Measurements from ENCODE around the gene FSHR.

The FSHR gene

DNA sequence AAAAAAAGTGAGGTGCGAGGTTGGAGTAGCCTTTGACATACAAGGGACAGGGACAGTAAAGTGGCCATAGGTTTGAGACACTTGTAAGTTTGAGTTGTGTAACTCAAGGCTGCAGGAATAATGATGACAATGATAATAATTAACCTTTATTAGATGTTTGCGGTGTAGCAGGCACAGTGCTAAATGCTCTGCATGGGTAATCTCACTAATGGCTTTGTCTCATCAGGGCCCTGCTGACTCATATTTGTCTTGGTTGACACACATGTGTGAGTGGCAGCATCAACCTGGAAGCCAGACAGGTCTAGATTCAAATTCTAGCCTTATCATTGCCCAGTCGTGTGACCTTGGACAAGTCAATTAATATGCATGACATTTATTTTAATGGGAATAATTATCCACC, 126.2 kb downstream of the FSHR start:
- Histone ChIP-seq H3K36me3 (no peaks in the 10 kb centered on the region), H3K4me3 (no peak overlapping the region), H3K4me1 (no peaks in the 10 kb centered on the region), H3K27me3 (no peaks in the 10 kb centered on the region), H3K9me3 (no peaks in the 10 kb centered on the region), H3K27ac (no peak overlapping the region)
- intact Hi-C loops (cut with DNase I; ENCODE audit: low total_unique reads), result no loop called here
- DNase-seq, result no peak
- no peak for TF ChIP-seq CTCF (IDR thresholded peaks at IDR 0.05)

- H3K4me3 ChIP-seq, result no peak overlapping the region
- no peak overlapping the region for H3K27ac ChIP-seq
- no peaks in the 10 kb centered on the region for H3K4me1 ChIP-seq
- no peaks in the 10 kb centered on the region for H3K36me3 ChIP-seq
- no peaks in the 10 kb centered on the region for H3K9me3 ChIP-seq
- no peaks in the 10 kb centered on the region for H3K27me3 ChIP-seq
- intact Hi-C loops (cut with DNase I; ENCODE audit: low total_unique reads), result no loop called here
- TF ChIP-seq CTCF (IDR thresholded peaks at IDR 0.05), result no peak
- DNase-seq, result no peak
Observed at GRCh38 chr2:49026706-49027105, 127.6 kb downstream of the FSHR start.

DNA sequence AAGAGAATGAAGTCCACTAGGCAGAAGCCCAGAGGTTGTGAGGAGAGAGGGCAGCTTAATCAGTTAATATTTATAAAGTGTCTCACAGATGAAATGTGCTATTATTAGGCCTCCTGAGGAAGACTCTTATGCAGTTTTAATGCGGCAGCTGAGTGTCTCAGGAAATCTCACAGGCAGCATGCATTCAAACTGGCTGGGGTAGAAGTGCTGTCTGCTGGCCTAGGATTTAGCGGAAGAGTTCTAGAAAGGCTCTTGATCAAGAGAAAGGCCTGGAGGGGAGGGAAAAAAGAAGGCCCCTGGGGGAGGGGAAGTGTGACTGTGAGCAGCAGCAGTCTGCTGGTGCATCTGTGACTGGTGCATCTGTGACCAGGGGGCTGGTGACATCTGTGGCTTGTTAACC, 133.0 kb downstream of the FSHR start:
- no peak overlapping the region for H3K27ac ChIP-seq
- no peak for TF ChIP-seq CTCF (IDR thresholded peaks at IDR 0.05)
- H3K4me3 ChIP-seq, result no peak overlapping the region
- H3K36me3 ChIP-seq, result no peaks in the 10 kb centered on the region
- H3K4me1 ChIP-seq, result no peaks in the 10 kb centered on the region
- no peak for DNase-seq
- intact Hi-C loops (cut with DNase I; ENCODE audit: low total_unique reads), result no loop called here
- H3K9me3 ChIP-seq, result no peaks in the 10 kb centered on the region
- H3K27me3 ChIP-seq, result no peaks in the 10 kb centered on the region

GRCh38 chr2:49005261-49005660, 149.1 kb downstream of the FSHR start:
- Histone ChIP-seq H3K4me3 (no peak overlapping the region), H3K4me1 (no peaks in the 10 kb centered on the region), H3K27ac (no peak overlapping the region), H3K36me3 (no peaks in the 10 kb centered on the region), H3K27me3 (no peaks in the 10 kb centered on the region), H3K9me3 (no peaks in the 10 kb centered on the region)
- no peak for TF ChIP-seq CTCF (IDR thresholded peaks at IDR 0.05)
- no peak for DNase-seq
- intact Hi-C loops (cut with DNase I; ENCODE audit: low total_unique reads), result no loop called here

DNA sequence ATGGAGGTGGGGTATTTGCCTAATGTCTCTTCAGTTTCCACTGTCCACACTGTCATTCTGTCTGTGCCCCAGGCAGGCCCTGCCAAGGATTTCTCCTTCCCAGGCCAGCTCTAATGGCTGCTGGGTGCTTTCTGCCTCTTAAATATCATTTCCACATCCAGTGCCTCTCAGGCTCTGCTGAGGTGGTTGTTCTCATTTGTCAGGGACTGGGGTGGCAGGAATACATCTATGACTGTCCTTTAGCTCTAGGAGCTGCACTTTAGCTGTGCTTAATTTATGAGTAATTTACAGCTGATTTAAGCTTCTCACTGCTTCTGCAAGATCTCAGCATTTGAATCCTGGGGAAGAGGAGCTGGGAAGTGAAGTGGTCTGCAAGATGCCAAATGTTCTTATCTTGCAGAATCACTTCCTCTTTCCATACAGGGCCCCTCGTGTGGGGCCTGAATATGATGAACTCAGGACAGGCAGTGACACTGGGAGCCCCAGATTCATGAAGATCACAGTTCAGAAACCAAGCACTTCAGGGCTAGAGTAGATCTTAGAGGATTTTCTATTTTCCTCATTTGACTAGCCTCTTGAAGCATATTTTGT, 150.2 kb downstream of the FSHR start:
- H3K27ac ChIP-seq, result no peak overlapping the region
- intact Hi-C loops (cut with DNase I; ENCODE audit: low total_unique reads), result no loop called here
- H3K4me1 ChIP-seq, result no peaks in the 10 kb centered on the region
- H3K4me3 ChIP-seq, result no peak overlapping the region
- DNase-seq, result no peak
- no peaks in the 10 kb centered on the region for H3K36me3 ChIP-seq
- H3K9me3 ChIP-seq, result no peaks in the 10 kb centered on the region
- H3K27me3 ChIP-seq, result no peaks in the 10 kb centered on the region
- no peak for TF ChIP-seq CTCF (IDR thresholded peaks at IDR 0.05)

DNA sequence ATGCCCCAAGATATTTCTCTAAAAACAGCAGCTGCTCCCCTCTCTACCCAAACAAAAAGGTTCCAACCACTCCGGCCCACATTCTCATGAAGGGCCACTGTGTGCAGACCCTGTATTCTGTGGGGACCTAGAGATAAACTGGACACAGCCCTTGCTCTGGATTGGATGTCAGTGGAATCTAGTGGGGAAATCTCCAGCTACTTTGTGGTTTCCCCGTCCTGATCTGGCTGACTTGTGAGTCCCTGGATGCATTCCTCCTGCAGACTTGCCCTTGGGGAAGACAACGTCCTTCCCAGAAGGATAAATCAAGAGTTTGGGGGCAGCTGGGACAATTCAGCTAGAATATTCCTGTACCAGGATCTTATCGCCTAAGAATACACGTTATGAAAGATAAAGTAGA, 151.1 kb downstream of the FSHR start:
- no peak for DNase-seq
- no peak for TF ChIP-seq CTCF (IDR thresholded peaks at IDR 0.05)
- intact Hi-C loops (cut with DNase I; ENCODE audit: low total_unique reads), result no loop called here
- no peaks in the 10 kb centered on the region for H3K9me3 ChIP-seq
- H3K4me1 ChIP-seq, result no peaks in the 10 kb centered on the region
- no peak overlapping the region for H3K4me3 ChIP-seq
- H3K27me3 ChIP-seq, result no peaks in the 10 kb centered on the region
- no peak overlapping the region for H3K27ac ChIP-seq
- no peaks in the 10 kb centered on the region for H3K36me3 ChIP-seq
